Stomach smooth muscle (tissue), 2 donors: Measurements from ENCODE around the gene PHKB.
"Not testable (repeated sequence)": the region's sequence is repeated elsewhere in the genome, so short reads cannot be mapped to it uniquely, and the experiment has no call there.

ENCODE experiments used
- H3K27ac ChIP-seq: one replicate; pipeline ENCODE4 v1.7.0; 2013; ENCODE audit warnings: mild to moderate bottlenecking, low read length, inconsistent platforms
- H3K27me3 ChIP-seq, 2 donors: one replicate each; pipeline ENCODE4 v1.7.0; 2013; ENCODE audit warnings: low read length in 2 of 2; ENCODE audit not compliant: insufficient read depth in 2 of 2, control insufficient read depth in 1 of 2
- H3K36me3 ChIP-seq, 2 donors: one replicate each; pipeline ENCODE4 v1.7.0; 2013; ENCODE audit warnings: low read length in 2 of 2; ENCODE audit not compliant: control insufficient read depth in 2 of 2, insufficient read depth in 2 of 2
- H3K4me1 ChIP-seq: one replicate; pipeline ENCODE4 v1.7.0; 2013; ENCODE audit warnings: low read length; ENCODE audit not compliant: control insufficient read depth, insufficient read depth
- H3K4me3 ChIP-seq, 2 donors: one replicate each; pipeline ENCODE4 v1.7.0; 2013; ENCODE audit warnings: low read length in 2 of 2
- H3K9ac ChIP-seq, 2 donors: one replicate each; pipeline ENCODE4 v1.7.0; 2013; ENCODE audit warnings: low read length in 2 of 2, mild to moderate bottlenecking in 1 of 2
- H3K9me3 ChIP-seq, 2 donors: one replicate each; pipeline ENCODE4 v1.7.0; 2013; ENCODE audit warnings: low read length in 2 of 2; ENCODE audit not compliant: control insufficient read depth in 2 of 2
- donor health status: healthy.
- donor health status: Pancreatic carcinoma.

Gene PHKB

DNA sequence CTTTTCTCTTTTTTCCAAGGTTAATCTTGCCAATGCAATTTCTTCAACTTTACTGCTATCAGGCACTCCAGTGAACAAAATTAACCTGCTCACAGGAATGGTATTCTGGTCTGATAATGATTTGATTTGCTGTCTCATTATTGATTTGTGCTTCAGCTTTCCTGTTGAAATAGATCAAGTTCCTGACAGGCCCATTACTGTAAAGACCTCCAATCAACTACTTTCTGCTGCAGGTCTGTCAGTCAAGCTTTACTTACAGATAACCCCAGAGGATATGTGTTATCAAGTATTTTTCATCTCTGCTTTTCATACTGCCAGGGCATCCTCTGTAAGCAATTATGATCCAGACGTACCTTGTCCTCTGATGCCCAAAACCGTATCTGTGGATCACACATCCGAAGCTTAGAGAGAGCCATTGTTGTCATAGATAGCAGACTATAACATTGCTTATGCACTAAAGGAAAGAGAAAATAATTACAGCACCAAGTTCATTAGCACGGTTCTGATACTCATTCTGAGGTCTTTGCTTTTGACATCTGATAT, 215.6 kb downstream of the PHKB start:
- H3K27me3 ChIP-seq, result no peaks in the 10 kb centered on the region
- H3K9me3 ChIP-seq, result no peaks in the 10 kb centered on the region
- H3K36me3 ChIP-seq, result peaks cover 13 to 23% of the 10 kb centered on the region in 2 donors
- H3K9ac ChIP-seq, result no peak overlapping the region
- H3K4me3 ChIP-seq, result no peak overlapping the region
- no peak overlapping the region for H3K27ac ChIP-seq
- no peaks in the 10 kb centered on the region for H3K4me1 ChIP-seq

DNA sequence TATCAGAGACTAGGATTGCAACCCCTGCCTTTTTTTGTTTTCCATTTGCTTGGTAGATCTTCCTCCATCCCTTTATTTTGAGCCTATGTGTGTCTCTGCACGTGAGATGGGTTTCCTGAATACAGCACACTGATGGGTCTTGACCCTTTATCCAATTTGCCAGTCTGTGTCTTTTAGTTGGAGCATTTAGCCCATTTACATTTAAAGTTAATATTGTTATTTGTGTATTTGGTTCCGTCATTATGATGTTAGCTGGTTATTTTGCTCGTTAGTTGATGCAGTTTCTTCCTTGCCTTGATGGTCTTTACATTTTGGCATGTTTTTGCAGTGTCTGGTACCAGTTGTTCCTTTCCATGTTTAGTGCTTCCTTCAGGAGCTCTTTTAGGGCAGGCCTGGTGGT, 220.4 kb downstream of the PHKB start:
- H3K4me1 ChIP-seq, H3K27me3 ChIP-seq, H3K4me3 ChIP-seq, H3K9ac ChIP-seq, H3K27ac ChIP-seq, H3K36me3 ChIP-seq, H3K9me3 ChIP-seq: not testable (repeated sequence)

DNA sequence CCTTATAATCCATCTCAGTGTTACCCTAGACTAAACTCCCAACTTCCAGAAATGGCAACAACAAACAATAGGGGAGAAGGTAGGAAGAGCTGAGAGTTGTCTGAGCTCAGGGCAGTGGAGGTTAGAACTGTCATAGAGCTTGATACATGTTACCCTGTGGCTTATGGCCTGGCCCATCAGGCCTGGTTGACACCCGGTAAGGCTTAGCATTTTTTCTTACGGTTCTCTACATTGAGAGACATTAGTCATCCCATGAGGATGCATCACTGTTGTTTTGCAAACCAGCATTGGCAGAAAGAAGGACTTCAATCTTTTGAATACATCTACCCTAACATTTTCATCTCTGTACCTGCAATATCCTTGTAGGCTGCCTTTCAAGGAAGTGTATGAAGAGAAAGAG, 226.6 kb downstream of the PHKB start:
- Histone ChIP-seq H3K27me3 (no peaks in the 10 kb centered on the region), H3K9ac (no peak overlapping the region), H3K4me1 (no peaks in the 10 kb centered on the region), H3K27ac (no peak overlapping the region), H3K9me3 (no peaks in the 10 kb centered on the region), H3K36me3 (peaks cover 18 to 21% of the 10 kb centered on the region in 2 donors), H3K4me3 (no peak overlapping the region)

DNA sequence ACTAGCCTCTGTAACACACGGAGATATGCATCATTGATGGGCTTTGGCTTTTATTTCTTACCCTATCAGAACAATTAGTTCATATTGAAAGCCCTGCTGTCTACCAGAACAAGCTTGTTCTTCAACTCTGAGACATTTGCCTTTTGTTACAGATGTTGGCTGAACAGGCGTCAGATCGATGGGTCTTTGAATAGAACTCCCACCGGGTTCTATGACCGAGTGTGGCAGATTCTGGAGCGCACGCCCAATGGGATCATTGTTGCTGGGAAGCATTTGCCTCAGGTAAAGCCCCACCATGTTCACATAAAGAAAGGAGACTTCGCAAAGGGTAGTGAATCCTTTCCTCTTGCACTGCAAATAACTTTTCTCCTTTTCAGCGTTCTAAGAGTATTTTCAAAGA, 232.1 kb downstream of the PHKB start:
- Histone ChIP-seq H3K27ac (no peak overlapping the region), H3K36me3 (peaks cover 58 to 59% of the 10 kb centered on the region in 2 donors), H3K4me3 (no peak overlapping the region), H3K9ac (no peak overlapping the region), H3K4me1 (no peaks in the 10 kb centered on the region), H3K27me3 (no peaks in the 10 kb centered on the region), H3K9me3 (no peaks in the 10 kb centered on the region)

DNA sequence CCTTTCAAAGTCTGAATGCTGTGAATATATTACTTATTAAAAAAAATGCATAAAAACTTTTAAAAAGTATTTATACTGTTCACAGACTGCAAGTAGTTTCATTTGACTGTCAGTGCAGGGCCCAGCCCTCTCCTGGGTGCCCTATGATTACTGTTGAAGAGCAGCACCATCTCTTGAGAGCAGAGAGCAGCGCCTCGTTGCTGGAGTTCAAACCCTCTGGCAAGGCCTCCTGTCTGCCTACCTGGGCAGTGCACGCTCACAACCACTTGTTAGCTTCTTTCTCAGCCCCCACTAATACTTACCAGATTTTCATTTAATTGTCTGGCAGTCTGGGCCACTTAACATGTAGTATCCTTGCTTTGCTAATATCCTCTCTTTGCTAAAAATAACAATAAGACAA, 233.4 kb downstream of the PHKB start:
- H3K36me3 ChIP-seq, result peaks cover 56% of the 10 kb centered on the region in 2 donors
- H3K27ac ChIP-seq, result no peak overlapping the region
- no peak overlapping the region for H3K9ac ChIP-seq
- no peaks in the 10 kb centered on the region for H3K9me3 ChIP-seq
- H3K27me3 ChIP-seq, result no peaks in the 10 kb centered on the region
- no peaks in the 10 kb centered on the region for H3K4me1 ChIP-seq
- H3K4me3 ChIP-seq, result no peak overlapping the region

DNA sequence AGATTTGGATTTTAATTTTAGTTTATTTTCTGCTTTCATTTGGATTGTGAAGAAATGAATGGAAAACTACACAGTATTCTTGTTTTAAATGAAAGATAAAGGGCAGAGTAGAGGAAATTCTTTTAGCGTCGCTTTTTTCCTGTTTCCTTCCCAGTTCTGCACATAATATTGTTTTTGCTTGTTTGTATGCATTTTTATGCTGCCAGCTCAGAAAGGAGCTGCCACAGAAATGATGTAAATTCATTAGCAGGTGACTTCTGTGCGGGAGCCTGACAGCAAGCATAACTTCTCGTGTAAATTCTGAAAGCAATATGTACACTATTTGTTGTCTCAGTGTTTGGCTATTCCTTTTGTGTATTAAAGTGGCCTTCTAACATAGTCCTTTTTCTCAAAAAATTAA, 234.6 kb downstream of the PHKB start:
- Histone ChIP-seq H3K4me3 (no peak overlapping the region), H3K27me3 (no peaks in the 10 kb centered on the region), H3K9me3 (no peaks in the 10 kb centered on the region), H3K4me1 (no peaks in the 10 kb centered on the region), H3K27ac (no peak overlapping the region), H3K36me3 (peaks cover 48 to 53% of the 10 kb centered on the region in 2 donors), H3K9ac (no peak overlapping the region)

DNA sequence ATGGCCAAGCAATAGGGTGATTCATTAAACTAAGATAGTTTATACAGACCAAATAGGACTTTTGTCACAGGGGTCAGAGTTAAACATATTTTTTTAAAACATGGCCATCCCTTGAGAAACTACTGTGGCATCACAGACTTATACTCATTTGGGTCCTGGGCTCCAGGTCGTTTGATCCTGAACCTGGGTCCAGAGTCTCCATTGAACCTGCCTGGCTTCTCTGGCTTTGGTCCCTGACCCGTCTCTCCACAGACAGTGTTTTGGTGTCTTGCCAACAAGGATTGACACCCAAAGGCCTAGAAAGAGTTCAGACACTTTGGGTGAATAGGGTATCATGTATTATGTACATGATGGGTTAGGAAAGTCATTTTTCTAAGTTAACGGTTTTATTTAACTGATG, 236.7 kb downstream of the PHKB start:
- Histone ChIP-seq H3K27ac (no peak overlapping the region), H3K36me3 (peaks cover 44 to 46% of the 10 kb centered on the region in 2 donors), H3K4me1 (no peaks in the 10 kb centered on the region)

DNA sequence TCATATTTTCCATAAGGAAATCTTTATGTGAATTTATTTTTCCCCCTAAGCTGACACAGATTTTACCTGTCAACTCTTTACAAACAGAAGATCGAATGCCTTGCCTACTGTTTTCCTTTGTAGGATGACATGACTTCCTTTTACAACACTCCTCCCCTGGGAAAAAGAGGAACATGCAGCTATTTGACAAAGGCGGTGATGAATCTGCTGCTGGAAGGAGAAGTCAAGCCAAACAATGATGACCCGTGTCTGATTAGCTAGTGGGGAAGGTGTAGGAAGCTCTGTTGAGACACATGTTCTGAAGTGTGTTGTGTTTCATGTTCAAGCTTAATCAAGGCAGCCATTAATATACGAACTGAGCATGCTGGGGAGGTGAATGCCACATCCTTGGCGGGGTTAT, 238.0 kb downstream of the PHKB start:
- Histone ChIP-seq H3K4me1 (no peaks in the 10 kb centered on the region), H3K4me3 (no peak overlapping the region), H3K9me3 (no peaks in the 10 kb centered on the region), H3K27me3 (no peaks in the 10 kb centered on the region), H3K9ac (no peak overlapping the region), H3K27ac (no peak overlapping the region), H3K36me3 (peaks cover 34 to 38% of the 10 kb centered on the region in 2 donors)

More for the DNA sequence above, 236.7 kb downstream of the PHKB start:
- Histone ChIP-seq H3K4me3 (no peak overlapping the region), H3K9me3 (no peaks in the 10 kb centered on the region), H3K9ac (no peak overlapping the region), H3K27me3 (no peaks in the 10 kb centered on the region)

DNA sequence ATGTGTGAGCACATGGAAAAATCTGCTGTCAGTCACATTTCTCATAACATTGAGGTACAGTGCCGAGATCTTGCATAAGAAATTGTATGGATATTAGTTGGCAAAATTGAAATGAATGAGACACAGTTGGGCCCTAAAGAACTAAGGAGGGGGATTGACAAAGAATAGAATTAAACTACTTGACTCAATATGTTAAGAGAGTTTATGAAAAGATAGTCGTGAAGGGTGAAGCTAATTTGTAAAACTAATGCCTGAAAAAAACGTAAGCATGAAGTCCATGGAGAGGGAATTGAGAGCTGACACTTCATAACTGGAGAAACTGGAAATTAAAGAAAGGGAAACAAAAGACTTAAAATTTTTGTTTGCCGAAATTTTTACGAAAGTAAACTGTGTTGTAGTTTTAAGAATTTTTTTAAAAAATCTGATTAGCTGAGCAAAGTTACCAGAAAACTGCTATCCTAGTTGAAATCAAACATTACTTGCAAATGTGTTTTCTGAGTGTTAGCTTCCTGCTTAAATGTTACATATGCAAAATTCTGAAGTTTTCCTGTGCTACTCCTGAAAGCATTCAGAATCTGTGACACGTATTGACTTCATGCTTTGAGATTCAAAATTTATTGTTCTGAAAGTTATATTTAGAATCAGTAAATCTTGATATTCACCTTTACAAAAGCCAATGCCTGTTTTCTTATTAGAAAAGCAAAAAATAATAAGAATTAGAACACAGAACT, 239.9 kb downstream of the PHKB start:
- Histone ChIP-seq H3K4me1 (no peaks in the 10 kb centered on the region), H3K36me3 (peaks cover 20 to 26% of the 10 kb centered on the region in 2 donors), H3K4me3 (no peak overlapping the region), H3K9me3 (no peaks in the 10 kb centered on the region), H3K9ac (no peak overlapping the region), H3K27ac (no peak overlapping the region), H3K27me3 (no peaks in the 10 kb centered on the region)

DNA sequence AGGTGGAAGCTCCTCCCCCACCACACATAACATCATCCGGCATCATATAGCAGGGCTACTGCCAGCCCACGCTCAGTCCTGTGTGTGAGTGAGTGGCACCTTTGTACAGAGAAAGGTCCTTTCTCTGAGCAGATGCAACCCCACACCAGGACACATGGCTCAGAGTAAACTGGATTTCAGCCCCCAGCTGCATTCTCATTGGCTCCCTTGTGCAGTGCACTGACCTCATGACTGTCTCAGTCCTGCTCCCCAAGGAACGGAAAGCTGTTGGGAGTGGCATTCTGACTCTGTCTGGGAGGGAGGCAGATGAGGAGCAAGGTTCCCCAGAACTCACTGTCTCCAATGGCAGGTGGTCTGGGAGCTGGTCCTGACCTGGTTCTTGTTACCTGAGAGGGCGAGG, 244.1 kb downstream of the PHKB start:
- H3K9me3 ChIP-seq, result no peaks in the 10 kb centered on the region
- no peaks in the 10 kb centered on the region for H3K36me3 ChIP-seq
- H3K27me3 ChIP-seq, result no peaks in the 10 kb centered on the region
- H3K9ac ChIP-seq, result no peak overlapping the region
- H3K27ac ChIP-seq, result no peak overlapping the region
- H3K4me1 ChIP-seq, result no peaks in the 10 kb centered on the region
- no peak overlapping the region for H3K4me3 ChIP-seq

DNA sequence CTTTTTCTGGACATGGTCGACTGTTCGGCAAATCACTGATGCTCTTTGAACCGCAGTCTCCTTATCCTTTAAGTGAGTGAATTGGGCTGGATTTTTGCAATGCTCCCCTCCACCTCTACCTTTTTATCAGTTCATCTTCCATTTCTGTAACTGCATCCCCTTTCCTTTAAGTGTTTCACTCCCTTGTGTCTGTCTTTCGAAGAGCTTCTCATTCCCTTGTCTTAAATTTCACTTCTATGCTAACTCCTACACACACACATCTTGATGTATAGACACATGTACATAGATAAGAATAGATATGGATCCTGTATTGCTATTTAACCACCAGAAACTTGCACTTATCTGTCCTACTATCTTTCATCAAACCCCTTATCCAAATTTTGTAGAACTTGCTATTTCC, 250.7 kb downstream of the PHKB start:
- no peak overlapping the region for H3K9ac ChIP-seq

More for the DNA sequence above, 250.7 kb downstream of the PHKB start:
- Histone ChIP-seq H3K36me3 (no peaks in the 10 kb centered on the region), H3K4me3 (no peak overlapping the region), H3K27me3 (peaks cover 0 to 8% of the 10 kb centered on the region in 2 donors), H3K4me1 (no peaks in the 10 kb centered on the region), H3K27ac (no peak overlapping the region), H3K9me3 (no peaks in the 10 kb centered on the region)
